ENCODE data around the gene XCR1. TPM values are rescaled to one million over a fixed set of nuclear protein-coding genes. Genes with fewer than 3 reads are reported as not detected.

XCR1 gene
- total RNA-seq, 2 experiments from 2014 or later: not detected

DNA sequence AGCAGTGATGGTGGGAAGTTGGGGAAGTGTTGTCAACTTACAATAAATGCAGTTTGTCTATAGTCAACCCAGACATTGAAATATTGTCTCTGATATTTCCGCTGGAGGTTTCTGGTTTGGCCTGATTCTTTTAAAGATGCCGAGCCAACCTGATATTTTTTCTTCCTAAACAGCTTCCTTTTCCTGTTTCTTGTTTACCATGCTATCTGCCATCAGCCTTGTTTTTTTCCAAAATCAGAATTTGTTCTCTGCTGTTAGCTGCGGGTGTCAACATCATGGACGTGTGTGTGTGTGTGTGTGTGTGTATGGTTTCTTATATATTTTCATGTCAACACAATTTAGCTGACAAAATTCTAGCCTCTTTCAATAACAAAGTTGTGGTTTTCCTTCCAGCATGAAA lies 41.2 kb upstream of the XCR1 start:
- CTCF ChIA-PET (ENCODE audit: unreplicated experiment): no interaction called here
- no peaks in the 10 kb centered on the region for H3K4me1 ChIP-seq (ENCODE audit: insufficient read depth, low read length, poor library complexity, severe bottlenecking)

DNA sequence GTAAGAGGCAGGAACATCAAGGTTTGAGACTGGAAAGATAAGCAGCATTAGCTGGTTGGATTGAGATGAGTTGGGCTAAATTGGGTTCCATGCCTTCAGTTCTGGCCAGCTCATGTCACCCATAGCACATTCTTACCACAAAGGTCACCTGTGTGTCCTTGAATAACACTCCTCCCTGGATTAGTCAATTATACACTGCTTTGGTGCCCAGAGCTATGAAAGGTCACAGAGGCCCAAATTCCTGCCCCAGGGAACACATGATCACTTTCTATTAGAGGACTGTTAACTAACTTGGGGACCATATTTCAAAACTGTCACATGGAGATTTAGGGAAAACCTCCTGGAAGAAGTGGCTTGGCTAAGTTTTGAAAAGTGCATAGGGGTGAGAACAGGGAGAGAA lies 40.1 kb upstream of the XCR1 start:
- no peak overlapping the region for H3K27ac ChIP-seq (ENCODE audit: low read depth, low read length, poor library complexity, severe bottlenecking)
- no peak overlapping the region for H2AFZ ChIP-seq (ENCODE audit: low read length)
- CTCF ChIA-PET (ENCODE audit: unreplicated experiment): no interaction called here
- TF ChIP-seq, protein P1, sequence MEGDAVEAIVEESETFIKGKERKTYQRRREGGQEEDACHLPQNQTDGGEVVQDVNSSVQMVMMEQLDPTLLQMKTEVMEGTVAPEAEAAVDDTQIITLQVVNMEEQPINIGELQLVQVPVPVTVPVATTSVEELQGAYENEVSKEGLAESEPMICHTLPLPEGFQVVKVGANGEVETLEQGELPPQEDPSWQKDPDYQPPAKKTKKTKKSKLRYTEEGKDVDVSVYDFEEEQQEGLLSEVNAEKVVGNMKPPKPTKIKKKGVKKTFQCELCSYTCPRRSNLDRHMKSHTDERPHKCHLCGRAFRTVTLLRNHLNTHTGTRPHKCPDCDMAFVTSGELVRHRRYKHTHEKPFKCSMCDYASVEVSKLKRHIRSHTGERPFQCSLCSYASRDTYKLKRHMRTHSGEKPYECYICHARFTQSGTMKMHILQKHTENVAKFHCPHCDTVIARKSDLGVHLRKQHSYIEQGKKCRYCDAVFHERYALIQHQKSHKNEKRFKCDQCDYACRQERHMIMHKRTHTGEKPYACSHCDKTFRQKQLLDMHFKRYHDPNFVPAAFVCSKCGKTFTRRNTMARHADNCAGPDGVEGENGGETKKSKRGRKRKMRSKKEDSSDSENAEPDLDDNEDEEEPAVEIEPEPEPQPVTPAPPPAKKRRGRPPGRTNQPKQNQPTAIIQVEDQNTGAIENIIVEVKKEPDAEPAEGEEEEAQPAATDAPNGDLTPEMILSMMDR (conservative IDR thresholded peaks at IDR 0.05; ENCODE audit: low read length): no peak
- TF ChIP-seq EZH2phosphoT487 (IDR thresholded peaks at IDR 0.05; ENCODE audit: borderline replicate concordance, low read depth, low read length): no peak
- H4K20me1 ChIP-seq (ENCODE audit: insufficient read depth, low read length): no peaks in the 10 kb centered on the region
- no peak overlapping the region for H3K4me3 ChIP-seq (ENCODE audit: low read depth, low read length, poor library complexity, severe bottlenecking)
- BruUV-seq (replicated peaks): no TSS peak
- H3K4me2 ChIP-seq (ENCODE audit: low read length): no peak overlapping the region
- no peaks in the 10 kb centered on the region for H3K9me3 ChIP-seq (ENCODE audit: low read length)
- H3K9me2 ChIP-seq (ENCODE audit: insufficient read depth, low read length): no peaks in the 10 kb centered on the region
- H3K79me2 ChIP-seq (ENCODE audit: insufficient read depth, low read depth, low read length): no peaks in the 10 kb centered on the region
- POLR2A ChIA-PET: interaction anchor here (0.7 kb wide), 1 partner anchor 400 kb away, joined by 3 read pairs; no protein-coding TSS in a partner anchor
- no peak for DNase-seq (ENCODE audit: low spot score)
- intact Hi-C loops (cut with micrococcal nuclease; ENCODE audit: unreplicated experiment): no loop called here
- H3K36me3 ChIP-seq (ENCODE audit: insufficient read depth, low read length): no peaks in the 10 kb centered on the region
- H3K4me1 ChIP-seq (ENCODE audit: insufficient read depth, low read length, poor library complexity, severe bottlenecking): no peaks in the 10 kb centered on the region

More for the DNA sequence above, 41.2 kb upstream of the XCR1 start:
- H3K9me2 ChIP-seq (ENCODE audit: insufficient read depth, low read length): no peaks in the 10 kb centered on the region
- H3K79me2 ChIP-seq (ENCODE audit: insufficient read depth, low read depth, low read length): no peaks in the 10 kb centered on the region
- no peak overlapping the region for H3K27ac ChIP-seq (ENCODE audit: low read depth, low read length, poor library complexity, severe bottlenecking)
- H3K4me3 ChIP-seq (ENCODE audit: low read depth, low read length, poor library complexity, severe bottlenecking): no peak overlapping the region
- POLR2A ChIA-PET: interaction anchor here (0.7 kb wide), 1 partner anchor 224 kb away, joined by 3 read pairs; no protein-coding TSS in a partner anchor
- no peak for TF ChIP-seq EZH2phosphoT487 (IDR thresholded peaks at IDR 0.05; ENCODE audit: borderline replicate concordance, low read depth, low read length)
- TF ChIP-seq, protein P1 (conservative IDR thresholded peaks at IDR 0.05; ENCODE audit: low read length): no peak
- H3K9me3 ChIP-seq (ENCODE audit: low read length): no peaks in the 10 kb centered on the region
- no peak overlapping the region for H3K4me2 ChIP-seq (ENCODE audit: low read length)
- no peak overlapping the region for H2AFZ ChIP-seq (ENCODE audit: low read length)
- H3K36me3 ChIP-seq (ENCODE audit: insufficient read depth, low read length): no peaks in the 10 kb centered on the region
- intact Hi-C loops (cut with micrococcal nuclease; ENCODE audit: unreplicated experiment): no loop called here
- no peak for DNase-seq (ENCODE audit: low spot score)
- no TSS peak for BruUV-seq (replicated peaks)
- H4K20me1 ChIP-seq (ENCODE audit: insufficient read depth, low read length): no peaks in the 10 kb centered on the region

DNA sequence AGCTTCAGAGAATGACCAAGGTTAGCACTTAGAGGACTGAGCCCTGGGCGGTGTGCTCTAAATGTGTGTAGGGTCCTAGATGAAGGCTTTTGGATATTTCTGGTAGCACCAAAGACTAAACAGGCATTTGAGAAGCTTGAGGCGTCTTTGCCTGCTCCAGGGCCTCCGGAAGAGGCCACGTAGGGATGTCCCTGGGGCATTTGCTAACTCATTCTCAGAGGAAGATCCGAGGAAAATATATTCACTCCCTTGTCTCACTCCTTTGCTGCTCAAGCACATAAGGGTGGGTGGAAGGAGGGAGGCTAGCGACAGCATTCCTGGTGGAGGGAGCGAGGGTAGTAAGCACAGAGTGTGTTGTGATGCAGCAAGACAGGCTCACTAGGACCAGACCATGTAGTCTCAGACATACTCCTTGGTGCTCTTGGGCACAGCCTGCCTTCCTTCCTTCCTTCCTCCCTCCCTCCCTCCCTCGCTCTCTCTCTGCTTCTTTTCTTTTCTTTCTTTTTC lies 38.5 kb upstream of the XCR1 start:
- Histone ChIP-seq H3K79me2 (ENCODE audit: insufficient read depth, low read depth, low read length) (no peaks in the 10 kb centered on the region), H3K9me2 (ENCODE audit: insufficient read depth, low read length) (no peaks in the 10 kb centered on the region), H3K36me3 (ENCODE audit: insufficient read depth, low read length) (no peaks in the 10 kb centered on the region), H3K9me3 (ENCODE audit: low read length) (no peaks in the 10 kb centered on the region), H3K4me3 (ENCODE audit: low read depth, low read length, poor library complexity, severe bottlenecking) (no peak overlapping the region), H3K4me2 (ENCODE audit: low read length) (no peak overlapping the region), H2AFZ (ENCODE audit: low read length) (no peak overlapping the region), H3K4me1 (ENCODE audit: insufficient read depth, low read length, poor library complexity, severe bottlenecking) (no peaks in the 10 kb centered on the region), H3K27ac (ENCODE audit: low read depth, low read length, poor library complexity, severe bottlenecking) (no peak overlapping the region), H4K20me1 (ENCODE audit: insufficient read depth, low read length) (no peaks in the 10 kb centered on the region)
- TF ChIP-seq EZH2phosphoT487 (IDR thresholded peaks at IDR 0.05; ENCODE audit: borderline replicate concordance, low read depth, low read length): no peak
- TF ChIP-seq, protein P1 (conservative IDR thresholded peaks at IDR 0.05; ENCODE audit: low read length): no peak
- POLR2A ChIA-PET: no interaction called here
- DNase-seq (ENCODE audit: low spot score): no peak
- intact Hi-C loops (cut with micrococcal nuclease; ENCODE audit: unreplicated experiment): no loop called here
- BruUV-seq (replicated peaks): no TSS peak
- CTCF ChIA-PET (ENCODE audit: unreplicated experiment): no interaction called here
